H1 (cell line): ENCODE data around the gene PLIN4. TPM values are rescaled to one million over a fixed set of nuclear protein-coding genes. Genes with fewer than 3 reads are reported as not detected.

Experiments
- CTCF ChIA-PET: fragments of 300-600 bp; sonication (Branson Sonifier 250); formaldehyde crosslinking; loops from one replicate; lab custom pipeline; 2021; ENCODE audit not compliant: partially characterized antibody; lab: Charles Lee
- POLR2A ChIA-PET: fragments of 300-600 bp; sonication (Branson Sonifier 250); formaldehyde crosslinking; loops from one replicate; lab custom pipeline; 2021; ENCODE audit warnings: inconsistent platforms; ENCODE audit not compliant: partially characterized antibody; lab: Charles Lee
- DNase-seq, 2 experiments: peaks; one replicate each; pipeline versions ENCODE4 v3.0.0 to v3.0.0-alpha.2; 2010 to 2022; ENCODE audit warnings: low spot score in 2 of 2, low read depth in 1 of 2, mixed read lengths in 1 of 2
- FAIRE-seq: peaks from 2 replicates; lab custom pipeline; 2011; peaks lifted over from hg19 to GRCh38; lab: Jason Lieb, UNC
- H2AFZ ChIP-seq: 2 replicates; pipeline ENCODE4 v1.8.1; 2012; ENCODE audit warnings: low read length, inconsistent platforms
- H2AK5ac ChIP-seq: 2 replicates; pipeline ENCODE4 v1.6.1; 2013; ENCODE audit warnings: low read depth, low read length
- H2BK120ac ChIP-seq: replicated peaks from 2 replicates; pipeline ENCODE3; 2013; ENCODE audit warnings: low read depth, low read length, inconsistent platforms
- H2BK12ac ChIP-seq: 2 replicates; pipeline ENCODE4 v1.6.1; 2013; ENCODE audit warnings: low read depth, low read length
- H2BK15ac ChIP-seq: 2 replicates; pipeline ENCODE4 v1.6.1; 2013; ENCODE audit warnings: low read length
- H2BK20ac ChIP-seq: 2 replicates; pipeline ENCODE4 v1.6.1; 2013; ENCODE audit warnings: low read length
- H2BK5ac ChIP-seq: 2 replicates; pipeline ENCODE4 v1.6.1; 2013; ENCODE audit warnings: low read depth, low read length
- H3K14ac ChIP-seq: 2 replicates; pipeline ENCODE4 v1.6.1; 2013; ENCODE audit warnings: inconsistent platforms; ENCODE audit not compliant: insufficient read length
- H3K18ac ChIP-seq: 2 replicates; pipeline ENCODE4 v1.6.1; 2013; ENCODE audit warnings: low read length; ENCODE audit errors: extremely low read depth
- H3K23ac ChIP-seq: 2 replicates; pipeline ENCODE4 v1.6.1; 2013; ENCODE audit warnings: inconsistent platforms; ENCODE audit not compliant: insufficient read length
- H3K23me2 ChIP-seq: 2 replicates; pipeline ENCODE4 v1.6.1; 2013; ENCODE audit warnings: low read depth, low read length
- H3K27ac ChIP-seq: 2 replicates; pipeline ENCODE4 v1.6.1; 2011; ENCODE audit warnings: low read depth, low read length, inconsistent platforms
- H3K27me3 ChIP-seq, 4 experiments: replicated peaks in 1 of 4; 1 replicate in 1 of 4; 2 replicates in 3 of 4; pipeline versions ENCODE4 v1.6.1 to v1.8.1; 2011 to 2013; ENCODE audit warnings: low read length in 3 of 4, mild to moderate bottlenecking in 3 of 4, inconsistent platforms in 2 of 4, mixed read lengths in 2 of 4, moderate library complexity in 1 of 4; ENCODE audit not compliant: control insufficient read depth in 3 of 4, insufficient read depth in 3 of 4; ENCODE audit errors: extremely low read depth in 1 of 4
- H3K36me3 ChIP-seq, 4 experiments: 2 replicates each; pipeline versions ENCODE4 v1.6.1 to v1.8.1; 2011 to 2013; ENCODE audit warnings: mild to moderate bottlenecking in 4 of 4, low read length in 3 of 4, moderate library complexity in 2 of 4, control low read depth in 1 of 4, inconsistent platforms in 1 of 4; ENCODE audit not compliant: insufficient read depth in 4 of 4, control insufficient read depth in 2 of 4
- H3K4ac ChIP-seq: replicated peaks from 2 replicates; pipeline ENCODE3; 2013; ENCODE audit warnings: low read length, low read depth, mixed read lengths, inconsistent platforms; ENCODE audit not compliant: insufficient read length
- H3K4me1 ChIP-seq, 4 experiments: replicated peaks in 1 of 4; 1 replicate in 1 of 4; 2 replicates in 3 of 4; pipeline versions ENCODE4 v1.6.1 to v1.8.1; 2011 to 2013; ENCODE audit warnings: low read length in 3 of 4, inconsistent platforms in 2 of 4, mixed read lengths in 1 of 4; ENCODE audit not compliant: insufficient read depth in 4 of 4, control insufficient read depth in 3 of 4
- H3K4me2 ChIP-seq, 2 experiments: 2 replicates each; pipeline versions ENCODE4 v1.6.1 to v1.8.1; 2011 to 2013; ENCODE audit warnings: low read depth in 2 of 2, low read length in 2 of 2, control low read depth in 1 of 2, inconsistent platforms in 1 of 2, mild to moderate bottlenecking in 1 of 2; ENCODE audit not compliant: insufficient read depth in 1 of 2
- H3K4me3 ChIP-seq, 4 experiments: fragments of 200-600, 300-600 bp in 1 of 4; sonication (generic), shearing (Covaris generic), sonication (Bioruptor Twin) in 1 of 4; 2 replicates each; pipeline versions ENCODE4 v1.5.1 to v1.8.1; 2011 to 2016; ENCODE audit warnings: low read length in 4 of 4, low read depth in 3 of 4, control low read depth in 2 of 4, inconsistent platforms in 2 of 4, mild to moderate bottlenecking in 2 of 4, mixed read lengths in 1 of 4, moderate library complexity in 1 of 4; ENCODE audit not compliant: insufficient read depth in 2 of 4; ENCODE audit errors: extremely low read depth in 1 of 4
- H3K56ac ChIP-seq: replicated peaks from 2 replicates; pipeline ENCODE3; 2013; ENCODE audit warnings: low read depth, mild to moderate bottlenecking, mixed read lengths, low read length, inconsistent platforms; ENCODE audit not compliant: insufficient read length
- H3K79me1 ChIP-seq: 2 replicates; pipeline ENCODE4 v1.6.1; 2013; ENCODE audit warnings: low read depth, low read length, control low read depth
- H3K79me2 ChIP-seq, 2 experiments: 2 replicates each; pipeline versions ENCODE4 v1.6.1 to v1.8.1; 2012 to 2013; ENCODE audit warnings: low read length in 2 of 2, mild to moderate bottlenecking in 2 of 2, inconsistent platforms in 1 of 2; ENCODE audit not compliant: insufficient read depth in 2 of 2, control insufficient read depth in 1 of 2
- H3K9ac ChIP-seq, 4 experiments: replicated peaks in 1 of 4; 1 replicate in 1 of 4; 2 replicates in 3 of 4; pipeline versions ENCODE4 v1.6.1 to v1.8.1; 2011 to 2013; ENCODE audit warnings: low read depth in 3 of 4, low read length in 3 of 4, control low read depth in 2 of 4, mild to moderate bottlenecking in 2 of 4, moderate library complexity in 2 of 4, inconsistent platforms in 1 of 4; ENCODE audit errors: extremely low read depth in 1 of 4
- H3K9me3 ChIP-seq, 2 experiments: 2 replicates each; pipeline versions ENCODE4 v1.6.1 to v1.8.1; 2012 to 2013; ENCODE audit warnings: mild to moderate bottlenecking in 2 of 2, moderate library complexity in 2 of 2, control low read depth in 1 of 2, inconsistent platforms in 1 of 2, low read depth in 1 of 2, low read length in 1 of 2, mixed read lengths in 1 of 2; ENCODE audit not compliant: insufficient read depth in 2 of 2
- H4K20me1 ChIP-seq, 2 experiments: replicated peaks in 1 of 2; 2 replicates each; pipeline versions ENCODE3 to v1.8.1; 2011 to 2013; ENCODE audit warnings: inconsistent platforms in 2 of 2, low read length in 2 of 2, mild to moderate bottlenecking in 1 of 2; ENCODE audit not compliant: insufficient read depth in 2 of 2, control insufficient read depth in 1 of 2
- H4K5ac ChIP-seq: 2 replicates; pipeline ENCODE4 v1.6.1; 2013; ENCODE audit warnings: low read length, low read depth, mixed read lengths, inconsistent platforms; ENCODE audit not compliant: insufficient read length
- H4K8ac ChIP-seq: 2 replicates; pipeline ENCODE4 v1.8.0; 2013; ENCODE audit warnings: mild to moderate bottlenecking, moderate library complexity, low read length, inconsistent platforms; ENCODE audit not compliant: insufficient read depth; ENCODE audit errors: extremely low read depth
- H4K91ac ChIP-seq: replicated peaks from 2 replicates; pipeline ENCODE3; 2013; ENCODE audit warnings: low read length, mixed read lengths, inconsistent platforms; ENCODE audit not compliant: insufficient read length
- CHD2 ChIP-seq: IDR thresholded peaks from 2 replicates; pipeline ENCODE4 v1.6.1; 2012; ENCODE audit warnings: low read length, improper control_type of control experiment
- KDM1A ChIP-seq: fragments of 200-600, 300-600 bp; sonication (generic); IDR thresholded peaks from 2 replicates; pipeline ENCODE4 v1.7.1; 2016; ENCODE audit warnings: mild to moderate bottlenecking, low read length, borderline replicate concordance
- NANOG ChIP-seq: IDR thresholded peaks from 2 replicates; pipeline ENCODE4 v1.6.1; 2011; ENCODE audit warnings: low read length, low read depth, mild to moderate bottlenecking, inconsistent platforms; ENCODE audit not compliant: insufficient read depth, poor library complexity, severe bottlenecking
- SUZ12 ChIP-seq: fragments of 200-600 bp; sonication (generic); IDR thresholded peaks from 2 replicates; pipeline ENCODE4 v1.6.1; 2012; ENCODE audit warnings: mild to moderate bottlenecking, inconsistent platforms, low read length, moderate library complexity, mixed read lengths
- TEAD4 ChIP-seq: IDR thresholded peaks from 2 replicates; pipeline ENCODE4 v1.6.1; 2012; ENCODE audit warnings: low read depth, low read length, inconsistent platforms, mixed read lengths
- WGBS, 2 experiments: shearing (Covaris generic) in 1 of 2; methylation state at CpG; one replicate each; pipeline versions ENCODE4 v1.1.6 to v1.1.7; 2013 to 2015; ENCODE audit warnings: low lambda C conversion rate in 2 of 2, mixed read lengths in 2 of 2, inconsistent platforms in 1 of 2, low coverage in 1 of 2, missing lambda C conversion rate in 1 of 2; ENCODE audit not compliant: insufficient replicate concordance in 2 of 2, insufficient coverage in 1 of 2, insufficient read length in 1 of 2; ENCODE audit errors: extremely low coverage in 1 of 2, missing lambda C conversion rate in 1 of 2; 5-methylcytosine and 5-hydroxymethylcytosine counted together
- polyA plus RNA-seq, 7 experiments: library from polyadenylated mRNA; depleted of rRNA in 3 of 7; stranded (reverse) in 5 of 7; unstranded in 2 of 7; fragments of >200 nt in 5 of 7; fragments of 200-250 nt in 2 of 7; gene quantifications; 1 replicate in 5 of 7; 2 replicates in 1 of 7; 4 replicates in 1 of 7; pipeline versions ENCODE4 v1.2.1 to v1.2.3, GENCODE V29; 2011 to 2013; ENCODE audit warnings: missing spikeins in 2 of 7, mixed read lengths in 2 of 7
- total RNA-seq: library from RNA; stranded (reverse); fragmentation: NEBNext Ultra II Directional; extraction: Animal tissue kit (Norgen Biotek cat#: 25700); gene quantifications from 2 replicates; pipeline ENCODE4 v1.2.1, GENCODE V29; 2021

Gene PLIN4
- total and polyA plus RNA-seq, 2 of the 8 experiments (the other 6 are each of a cell fraction or from before 2014, with no cell fraction given), result 0.35 to 0.45 TPM

DNA sequence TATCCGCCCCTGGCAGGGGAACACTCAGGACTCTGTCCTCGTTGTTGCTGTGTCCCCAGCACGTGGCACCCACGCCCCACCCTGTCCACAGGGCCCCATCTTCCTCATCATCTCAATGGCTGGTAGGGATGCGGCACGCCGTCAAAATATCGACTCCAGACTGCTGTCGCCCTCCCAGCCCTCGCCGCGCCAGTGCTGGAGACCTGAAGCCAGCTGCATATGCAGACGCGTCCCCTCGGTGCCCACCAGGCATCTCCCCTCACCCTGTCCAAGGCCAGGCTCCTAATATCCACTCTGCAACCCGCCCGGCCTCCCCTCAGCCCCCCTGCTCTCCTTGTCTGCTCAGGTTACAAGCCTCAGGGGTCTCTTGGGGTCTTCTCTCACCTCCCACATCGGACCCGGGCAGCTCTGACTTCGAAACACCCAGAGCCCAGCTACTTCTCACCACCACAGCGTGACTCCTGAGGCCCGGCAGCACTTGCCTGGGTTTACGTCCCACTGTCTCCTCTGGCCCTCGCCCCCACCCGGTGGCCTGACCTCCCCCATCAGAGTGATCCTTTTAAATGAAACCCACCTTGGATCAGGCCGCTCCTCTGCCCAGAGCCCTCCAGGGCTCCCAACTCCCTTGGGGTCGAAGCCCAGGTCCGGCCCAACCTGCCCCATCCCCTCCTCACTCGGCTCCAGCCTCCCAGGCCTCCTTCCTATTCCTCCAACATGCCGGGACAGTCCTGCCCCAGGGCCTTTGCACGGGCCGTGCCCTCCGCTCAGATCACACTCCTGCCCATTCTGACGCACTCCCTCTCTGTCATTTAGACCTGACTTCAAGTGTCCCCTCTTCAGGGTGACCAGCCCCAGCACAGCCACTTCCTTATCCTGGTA, 12.5 kb downstream of the PLIN4 start:
- peaks cover under 1 to 33% (median 6%) of the 10 kb centered on the region in 4 experiments; a peak in 5 of 8 replicates for H3K36me3 ChIP-seq
- H4K5ac ChIP-seq, result no peak overlapping the region
- no peak overlapping the region for H3K9ac ChIP-seq
- H3K23ac ChIP-seq, result no peak overlapping the region
- no peak overlapping the region for H2BK120ac ChIP-seq
- no peak overlapping the region for H3K56ac ChIP-seq
- H2AK5ac ChIP-seq, result no peak overlapping the region
- H3K4me3 ChIP-seq, result no peak overlapping the region
- peaks cover 14 to 30% of the 10 kb centered on the region in 2 experiments for H4K20me1 ChIP-seq
- H4K8ac ChIP-seq, result no peak overlapping the region
- ChIA-PET CTCF (interaction anchor here (0.7 to 5.2 kb wide), 3 partner anchors 18 to 187 kb away, joined by 3 to 40 read pairs (median 4); no protein-coding TSS in a partner anchor), POLR2A (interaction anchor here (1.0 to 3.5 kb wide), 3 partner anchors 11 to 42 kb away, joined by 3 to 19 read pairs (median 18); partner anchors contain the start of gene PLIN4)
- no peak overlapping the region for H3K4ac ChIP-seq
- H3K27me3 ChIP-seq, result peaks cover 2 to 13% (median 11%) of the 10 kb centered on the region in 4 experiments; a peak in 6 of 7 replicates
- TF ChIP-seq NANOG, result no peak
- TF ChIP-seq KDM1A, result peak; percentile 78
- no peak for TF ChIP-seq CHD2
- no peak for TF ChIP-seq SUZ12
- TF ChIP-seq TEAD4, result no peak
- no peak overlapping the region for H2AFZ ChIP-seq
- H3K14ac ChIP-seq, result no peak overlapping the region
- H2BK20ac ChIP-seq, result no peak overlapping the region
- 90% methylated on average over 31 of the region's 34 CpGs; no CpG with 5 or more reads in 1 of the 2 experiments for WGBS, 2 experiments
- H3K79me2 ChIP-seq, result no peaks in the 10 kb centered on the region
- H2BK5ac ChIP-seq, result no peak overlapping the region
- peaks cover 2% of the 10 kb centered on the region; the same call in 1 of the 2 replicates for H3K79me1 ChIP-seq
- H3K9me3 ChIP-seq, result no peaks in the 10 kb centered on the region
- no peak for DNase-seq
- H3K23me2 ChIP-seq, result no peaks in the 10 kb centered on the region
- no peak overlapping the region for H3K27ac ChIP-seq
- H2BK15ac ChIP-seq, result no peak overlapping the region
- no peaks in the 10 kb centered on the region for H3K4me1 ChIP-seq
- H2BK12ac ChIP-seq, result no peak overlapping the region
- no peak overlapping the region for H3K18ac ChIP-seq
- FAIRE-seq, result no peak
- H3K4me2 ChIP-seq, result no peak overlapping the region
- no peak overlapping the region for H4K91ac ChIP-seq
